Breast epithelium (tissue), 3 donors: ENCODE measurements around the gene ETDB.

Source experiments
- POLR2A ChIP-seq: fragments of 450-650 bp; IDR thresholded peaks from one replicate; pipeline ENCODE4 v1.6.1; 2016; ENCODE audit warnings: antibody characterized with exemption, mild to moderate bottlenecking, moderate library complexity
- POLR2AphosphoS5 ChIP-seq, 3 donors: sonication (generic); formaldehyde crosslinking; IDR thresholded peaks; one replicate each; pipeline ENCODE4 v1.6.1; 2017; ENCODE audit warnings: antibody characterized with exemption in 3 of 3
- TF ChIP-seq, protein P1 (sequence below), 3 donors: fragments of 450-650 bp; IDR thresholded peaks; one replicate each; pipeline ENCODE4 v1.5.1; 2016 to 2017; ENCODE audit warnings: antibody characterized with exemption in 3 of 3, mild to moderate bottlenecking in 3 of 3, moderate library complexity in 3 of 3

DNA sequence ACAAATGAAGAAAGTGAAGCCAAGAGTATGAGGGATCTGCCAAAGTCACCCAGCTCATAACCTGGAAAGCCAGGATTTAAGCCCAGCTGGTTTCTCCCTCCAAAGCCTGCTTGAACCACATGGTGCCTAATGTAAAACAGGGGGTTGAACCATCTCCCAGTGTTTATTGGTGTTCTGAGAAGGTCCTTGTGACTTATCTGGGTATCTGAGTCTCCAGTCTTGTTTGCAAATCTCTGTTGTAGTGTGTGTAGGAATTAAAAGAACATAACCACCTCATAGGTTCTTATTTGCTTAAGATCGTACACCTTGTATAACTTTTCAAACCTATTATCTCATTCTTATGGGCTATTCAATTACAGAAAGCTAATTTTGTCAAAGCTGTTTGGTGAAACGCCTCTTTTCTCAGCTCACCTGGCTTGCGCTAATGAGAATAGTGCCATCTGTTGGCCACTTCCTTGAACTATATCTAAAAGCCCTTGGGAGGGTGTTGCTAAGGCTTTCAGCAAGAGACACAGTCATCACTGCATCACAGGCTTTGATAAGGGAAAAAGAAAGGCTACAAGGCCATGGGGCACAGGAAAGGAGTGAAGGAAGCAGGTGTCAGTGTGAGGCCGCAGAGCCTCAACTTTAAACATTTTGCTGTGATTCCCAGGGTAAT, 34.0 kb downstream of the ETDB start:
- TF ChIP-seq POLR2AphosphoS5 (IDR thresholded peaks at IDR 0.05) (no peak), POLR2A (no peak)
- TF ChIP-seq, protein P1, sequence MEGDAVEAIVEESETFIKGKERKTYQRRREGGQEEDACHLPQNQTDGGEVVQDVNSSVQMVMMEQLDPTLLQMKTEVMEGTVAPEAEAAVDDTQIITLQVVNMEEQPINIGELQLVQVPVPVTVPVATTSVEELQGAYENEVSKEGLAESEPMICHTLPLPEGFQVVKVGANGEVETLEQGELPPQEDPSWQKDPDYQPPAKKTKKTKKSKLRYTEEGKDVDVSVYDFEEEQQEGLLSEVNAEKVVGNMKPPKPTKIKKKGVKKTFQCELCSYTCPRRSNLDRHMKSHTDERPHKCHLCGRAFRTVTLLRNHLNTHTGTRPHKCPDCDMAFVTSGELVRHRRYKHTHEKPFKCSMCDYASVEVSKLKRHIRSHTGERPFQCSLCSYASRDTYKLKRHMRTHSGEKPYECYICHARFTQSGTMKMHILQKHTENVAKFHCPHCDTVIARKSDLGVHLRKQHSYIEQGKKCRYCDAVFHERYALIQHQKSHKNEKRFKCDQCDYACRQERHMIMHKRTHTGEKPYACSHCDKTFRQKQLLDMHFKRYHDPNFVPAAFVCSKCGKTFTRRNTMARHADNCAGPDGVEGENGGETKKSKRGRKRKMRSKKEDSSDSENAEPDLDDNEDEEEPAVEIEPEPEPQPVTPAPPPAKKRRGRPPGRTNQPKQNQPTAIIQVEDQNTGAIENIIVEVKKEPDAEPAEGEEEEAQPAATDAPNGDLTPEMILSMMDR (IDR thresholded peaks at IDR 0.05): peak in 2 of 3 donors; percentile 34 to 44
